Measurements from ENCODE around the gene ZFP69B.

Gene ZFP69B

GRCh38 chr1:40449684-40450494, at the start of gene ZFP69B:
Gene ZFP69B (plus strand): TSS chr1:40450476. CDS start chr1:40450962, 486 bp downstream.
- no peaks in the 10 kb centered on the region for H3K27me3 Mint-ChIP-seq
- H3K27ac Mint-ChIP-seq: peak within 1 kb of the TSS; percentile 93
- peaks cover 27% of the 10 kb centered on the region for H3K9me3 Mint-ChIP-seq
- peaks cover 46% of the 10 kb centered on the region for H3K4me1 Mint-ChIP-seq (ENCODE audit: low read depth)
- H3K4me3 Mint-ChIP-seq: peak within 1 kb of the TSS; percentile 87
- peaks cover 59% of the 10 kb centered on the region for H3K36me3 Mint-ChIP-seq (ENCODE audit: low read depth)

GRCh38 chr1:40401473-40402201, 48.6 kb upstream of the ZFP69B start:
- peak overlapping the region; percentile 65 for H3K4me3 Mint-ChIP-seq
- no peaks in the 10 kb centered on the region for H3K9me3 Mint-ChIP-seq
- H3K36me3 Mint-ChIP-seq (ENCODE audit: low read depth): peaks cover 47% of the 10 kb centered on the region
- H3K4me1 Mint-ChIP-seq (ENCODE audit: low read depth): peaks cover 89% of the 10 kb centered on the region
- no peaks in the 10 kb centered on the region for H3K27me3 Mint-ChIP-seq
- H3K27ac Mint-ChIP-seq: peak overlapping the region; percentile 83

GRCh38 chr1:40404670-40405462, 45.4 kb upstream of the ZFP69B start:
- Mint-ChIP-seq H3K27ac (peak overlapping the region; percentile 87), H3K4me3 (peak overlapping the region; percentile 56), H3K4me1 (ENCODE audit: low read depth) (peaks cover 67% of the 10 kb centered on the region), H3K27me3 (no peaks in the 10 kb centered on the region), H3K9me3 (no peaks in the 10 kb centered on the region), H3K36me3 (ENCODE audit: low read depth) (peaks cover 51% of the 10 kb centered on the region)

- Mint-ChIP-seq H3K36me3 (ENCODE audit: low read depth) (peaks cover 53% of the 10 kb centered on the region), H3K27me3 (no peaks in the 10 kb centered on the region), H3K4me3 (no peak overlapping the region), H3K4me1 (ENCODE audit: low read depth) (peaks cover 57% of the 10 kb centered on the region), H3K9me3 (no peaks in the 10 kb centered on the region), H3K27ac (peak overlapping the region; percentile 11)
Measured at GRCh38 chr1:40405812-40406211, 44.5 kb upstream of the ZFP69B start.

- H3K27me3 Mint-ChIP-seq: no peaks in the 10 kb centered on the region
- no peaks in the 10 kb centered on the region for H3K9me3 Mint-ChIP-seq
- H3K4me1 Mint-ChIP-seq (ENCODE audit: low read depth): peaks cover 52% of the 10 kb centered on the region
- H3K36me3 Mint-ChIP-seq (ENCODE audit: low read depth): peaks cover 57% of the 10 kb centered on the region
- no peak overlapping the region for H3K4me3 Mint-ChIP-seq
- H3K27ac Mint-ChIP-seq: no peak overlapping the region
Measured at GRCh38 chr1:40407453-40407852, 42.8 kb upstream of the ZFP69B start.

- peak overlapping the region; percentile 5 for H3K27ac Mint-ChIP-seq
- H3K4me3 Mint-ChIP-seq: no peak overlapping the region
- no peaks in the 10 kb centered on the region for H3K27me3 Mint-ChIP-seq
- peaks cover 48% of the 10 kb centered on the region for H3K4me1 Mint-ChIP-seq (ENCODE audit: low read depth)
- H3K9me3 Mint-ChIP-seq: no peaks in the 10 kb centered on the region
- peaks cover 72% of the 10 kb centered on the region for H3K36me3 Mint-ChIP-seq (ENCODE audit: low read depth)
Measured at GRCh38 chr1:40409467-40409866, 40.8 kb upstream of the ZFP69B start.

GRCh38 chr1:40411294-40411693, 39.0 kb upstream of the ZFP69B start:
- Mint-ChIP-seq H3K9me3 (no peaks in the 10 kb centered on the region), H3K4me1 (ENCODE audit: low read depth) (peaks cover 40% of the 10 kb centered on the region), H3K27ac (no peak overlapping the region), H3K36me3 (ENCODE audit: low read depth) (peaks cover 90% of the 10 kb centered on the region), H3K27me3 (no peaks in the 10 kb centered on the region), H3K4me3 (no peak overlapping the region)

DNA sequence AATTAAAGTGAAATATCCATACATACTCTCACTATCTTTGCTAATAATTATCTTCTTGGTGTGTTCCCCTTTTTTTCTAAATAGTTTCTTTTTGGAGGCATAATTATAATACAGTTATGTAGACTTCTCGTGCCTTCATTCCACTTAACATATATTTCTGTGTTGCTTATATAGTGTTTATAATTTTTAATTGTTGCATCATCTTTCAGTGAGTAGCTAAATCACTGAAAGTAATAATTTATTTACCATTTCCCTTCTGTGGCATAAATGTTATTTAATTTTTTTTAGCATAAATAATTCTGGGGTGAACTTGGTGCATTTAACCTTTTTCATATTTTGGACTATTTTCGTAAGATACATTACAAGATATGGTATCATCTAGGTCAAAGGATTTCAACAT, 38.4 kb upstream of the ZFP69B start:
- Mint-ChIP-seq H3K36me3 (ENCODE audit: low read depth) (peaks cover 90% of the 10 kb centered on the region), H3K27me3 (no peaks in the 10 kb centered on the region), H3K27ac (no peak overlapping the region), H3K4me3 (no peak overlapping the region), H3K4me1 (ENCODE audit: low read depth) (peaks cover 40% of the 10 kb centered on the region), H3K9me3 (no peaks in the 10 kb centered on the region)

DNA sequence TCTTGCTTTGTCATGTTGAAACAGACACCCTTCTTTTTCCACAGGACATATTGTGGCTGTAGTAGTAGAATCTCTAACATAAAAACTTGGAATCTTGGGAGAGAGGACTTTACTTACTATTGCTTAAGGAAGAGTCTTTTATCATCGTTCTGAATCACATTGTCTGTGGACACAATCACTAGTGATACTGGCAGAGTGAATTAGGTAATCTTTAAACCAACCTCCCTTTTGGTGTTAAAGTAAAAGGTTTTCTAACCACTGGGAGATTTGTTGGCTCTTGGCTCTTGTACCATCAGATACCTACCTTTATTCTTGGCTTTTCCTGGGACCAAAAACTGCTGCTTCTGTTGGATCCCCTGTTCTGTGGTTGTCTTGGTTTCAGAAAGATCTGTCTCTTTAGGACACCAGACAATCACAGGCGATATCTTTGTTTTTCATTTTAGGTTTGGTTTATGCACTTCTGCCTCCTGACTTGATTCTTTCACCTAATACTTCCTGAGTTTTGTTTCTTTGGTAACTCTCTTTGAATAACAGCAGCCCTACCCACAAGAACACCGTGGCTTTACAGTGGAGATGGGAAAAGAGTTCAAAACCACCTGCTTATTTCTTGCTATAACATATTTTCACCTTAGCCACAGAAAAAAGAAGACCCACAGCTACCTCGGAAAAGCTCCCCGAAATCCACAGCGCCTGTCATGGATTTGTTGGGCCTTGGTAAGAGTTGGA, 36.6 kb upstream of the ZFP69B start:
- Mint-ChIP-seq H3K4me3 (no peak overlapping the region), H3K36me3 (ENCODE audit: low read depth) (peaks cover 98% of the 10 kb centered on the region), H3K4me1 (ENCODE audit: low read depth) (peaks cover 36% of the 10 kb centered on the region), H3K27ac (peak overlapping the region; percentile 68), H3K9me3 (no peaks in the 10 kb centered on the region), H3K27me3 (no peaks in the 10 kb centered on the region)

DNA sequence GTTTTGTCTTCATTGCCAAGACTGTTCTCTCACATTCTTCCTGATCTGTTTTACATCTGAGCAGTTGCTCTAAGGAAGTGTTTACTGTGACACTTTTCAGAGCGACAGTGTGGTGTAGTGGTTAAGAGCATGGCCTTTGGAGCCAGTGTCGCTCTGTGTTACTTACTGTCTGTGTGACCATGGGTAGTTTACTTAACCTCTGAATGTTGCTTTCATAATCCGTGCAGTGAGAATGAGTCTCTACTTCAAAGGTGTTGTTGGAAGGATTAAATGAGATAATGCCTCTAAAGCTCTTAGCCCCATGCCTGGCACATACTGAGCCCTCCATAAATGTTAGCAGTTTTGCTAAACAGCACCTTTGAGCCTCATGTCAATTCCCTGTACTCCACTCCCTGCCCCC, 35.9 kb upstream of the ZFP69B start:
- Mint-ChIP-seq H3K36me3 (ENCODE audit: low read depth) (peaks cover 99% of the 10 kb centered on the region), H3K9me3 (no peaks in the 10 kb centered on the region), H3K4me1 (ENCODE audit: low read depth) (peaks cover 39% of the 10 kb centered on the region), H3K4me3 (no peak overlapping the region), H3K27ac (peak overlapping the region; percentile 68), H3K27me3 (no peaks in the 10 kb centered on the region)

DNA sequence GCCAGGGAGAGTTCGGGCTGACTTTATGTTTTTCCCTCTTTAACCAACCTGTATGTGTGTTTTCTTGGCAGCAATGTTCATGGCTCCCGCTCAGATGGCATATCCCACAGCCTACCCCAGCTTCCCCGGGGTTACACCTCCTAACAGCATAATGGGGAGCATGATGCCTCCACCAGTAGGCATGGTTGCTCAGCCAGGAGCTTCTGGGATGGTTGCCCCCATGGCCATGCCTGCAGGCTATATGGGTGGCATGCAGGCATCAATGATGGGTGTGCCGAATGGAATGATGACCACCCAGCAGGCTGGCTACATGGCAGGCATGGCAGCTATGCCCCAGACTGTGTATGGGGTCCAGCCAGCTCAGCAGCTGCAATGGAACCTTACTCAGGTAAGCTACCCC, 33.6 kb upstream of the ZFP69B start:
- Mint-ChIP-seq H3K9me3 (no peaks in the 10 kb centered on the region), H3K27me3 (no peaks in the 10 kb centered on the region), H3K4me3 (no peak overlapping the region), H3K36me3 (ENCODE audit: low read depth) (peaks cover 98% of the 10 kb centered on the region), H3K4me1 (ENCODE audit: low read depth) (peaks cover 43% of the 10 kb centered on the region), H3K27ac (no peak overlapping the region)

GRCh38 chr1:40421431-40422384, 28.6 kb upstream of the ZFP69B start:
- peaks cover 29% of the 10 kb centered on the region for H3K4me1 Mint-ChIP-seq (ENCODE audit: low read depth)
- H3K4me3 Mint-ChIP-seq: no peak overlapping the region
- H3K9me3 Mint-ChIP-seq: peaks cover 2% of the 10 kb centered on the region
- H3K27ac Mint-ChIP-seq: peak overlapping the region; percentile 69
- no peaks in the 10 kb centered on the region for H3K27me3 Mint-ChIP-seq
- H3K36me3 Mint-ChIP-seq (ENCODE audit: low read depth): peaks cover 89% of the 10 kb centered on the region

DNA sequence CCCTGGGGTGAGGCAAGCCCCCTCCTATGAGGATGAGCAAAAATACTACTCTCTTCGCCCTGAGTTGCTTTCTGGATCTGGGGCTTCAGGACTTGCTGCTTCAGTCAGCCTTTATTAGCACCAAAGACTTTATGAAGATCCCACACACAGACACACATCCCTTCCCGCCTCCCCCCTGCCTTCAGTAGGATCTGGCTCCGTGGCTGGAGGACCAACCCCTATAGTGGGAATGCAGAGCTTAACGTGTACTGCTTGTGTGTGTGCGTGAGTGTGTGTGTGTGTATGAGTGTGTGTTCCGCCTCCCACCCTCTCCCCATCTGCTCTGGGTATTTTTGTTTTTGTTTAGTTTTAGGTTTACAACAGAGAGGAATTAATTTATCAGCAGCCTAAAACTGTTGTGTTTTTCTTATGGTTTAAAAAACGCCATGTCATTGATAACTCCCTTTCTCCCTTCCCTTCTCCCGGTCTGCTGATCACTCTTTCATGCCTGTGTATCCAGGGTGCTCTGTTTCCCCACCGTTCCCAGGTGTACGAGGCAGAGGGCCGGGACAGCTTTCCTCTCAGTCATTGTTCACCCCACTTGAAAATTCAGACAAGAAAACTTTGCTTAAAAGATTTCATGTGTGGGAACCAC, 27.5 kb upstream of the ZFP69B start:
- peak overlapping the region; percentile 56 for H3K27ac Mint-ChIP-seq
- H3K36me3 Mint-ChIP-seq (ENCODE audit: low read depth): peaks cover 82% of the 10 kb centered on the region
- H3K27me3 Mint-ChIP-seq: no peaks in the 10 kb centered on the region
- H3K4me1 Mint-ChIP-seq (ENCODE audit: low read depth): peaks cover 29% of the 10 kb centered on the region
- peak overlapping the region; percentile 11 for H3K4me3 Mint-ChIP-seq
- peaks cover 3% of the 10 kb centered on the region for H3K9me3 Mint-ChIP-seq

All from stimulated activated naive CD8-positive, alpha-beta T cell treated with anti-CD3 and anti-CD28 coated beads, Interleukin-15, Interleukin-2, amounts not matched to agents 100 ng/mL and 50 ng/mL, for 24 hours (primary cell).